ENCODE results near the gene CS.
"Not testable (repeated sequence)": the region's sequence is repeated elsewhere in the genome, so short reads cannot be mapped to it uniquely, and the experiment has no call there.

Gene CS

DNA sequence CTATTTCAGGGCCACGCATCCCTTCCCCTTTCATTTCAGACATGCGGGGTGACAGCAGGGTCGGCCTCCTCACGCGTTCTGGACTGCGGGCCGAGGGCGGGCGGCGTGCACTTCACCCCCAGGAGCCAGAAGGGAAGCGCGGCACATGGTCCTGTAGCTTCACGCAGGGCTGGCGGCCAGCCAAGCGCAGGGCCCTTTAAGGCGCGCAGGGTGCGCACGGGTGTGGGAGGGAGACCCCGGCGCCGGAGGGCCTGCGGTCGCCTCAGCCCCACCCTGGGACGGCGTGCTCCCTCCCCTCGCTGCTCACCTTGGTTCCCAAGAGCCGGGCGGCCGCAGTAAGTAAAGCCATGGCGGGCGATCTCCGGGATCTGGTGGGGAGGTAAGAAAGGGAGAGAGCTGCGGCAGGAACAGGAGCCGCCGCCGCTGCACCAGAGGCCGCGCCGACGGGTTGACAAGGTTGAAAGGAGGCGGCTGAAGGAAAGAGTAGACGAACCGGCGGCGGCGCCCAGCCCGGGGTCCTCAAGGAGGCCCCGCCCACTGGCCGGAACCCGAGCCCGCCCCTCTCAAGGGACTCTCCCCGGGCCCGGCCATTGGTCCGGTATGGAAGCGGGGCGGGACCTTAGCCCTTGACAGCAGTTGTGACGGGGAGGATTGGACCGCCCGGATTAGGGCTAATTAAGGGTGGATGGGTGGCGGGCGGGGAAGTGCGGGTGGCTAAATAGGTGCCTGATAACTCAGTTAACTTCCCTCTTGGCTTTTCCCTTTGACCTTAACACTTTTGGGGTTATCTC, at the start of gene CS:
CS (minus strand) TSS at position 478 of the 791 bp plus-strand sequence; CDS start at position 349, 129 bp downstream.
- DNase-seq, result peak; percentile 99

DNA sequence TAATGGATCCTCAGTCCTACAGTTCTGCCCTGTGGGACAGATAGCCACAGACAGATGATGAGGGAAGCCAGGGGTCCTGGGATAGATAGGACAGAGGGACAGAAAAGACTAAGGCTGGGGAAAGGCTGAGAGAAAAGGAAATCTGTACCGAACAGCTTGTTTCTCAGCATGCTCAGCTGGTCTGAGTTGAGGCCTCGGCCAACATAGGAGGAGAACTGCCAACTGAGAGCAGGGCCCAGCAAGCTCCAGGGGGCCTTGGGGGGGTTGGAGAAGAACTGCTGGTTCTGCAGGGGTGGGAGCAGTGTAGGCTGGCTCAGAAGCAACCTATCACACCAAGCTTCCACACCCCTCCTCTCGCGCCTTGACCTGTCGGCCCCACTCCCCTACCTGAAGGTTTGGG, 48.6 kb upstream of the CS start:
- DNase-seq, result no peak

DNA sequence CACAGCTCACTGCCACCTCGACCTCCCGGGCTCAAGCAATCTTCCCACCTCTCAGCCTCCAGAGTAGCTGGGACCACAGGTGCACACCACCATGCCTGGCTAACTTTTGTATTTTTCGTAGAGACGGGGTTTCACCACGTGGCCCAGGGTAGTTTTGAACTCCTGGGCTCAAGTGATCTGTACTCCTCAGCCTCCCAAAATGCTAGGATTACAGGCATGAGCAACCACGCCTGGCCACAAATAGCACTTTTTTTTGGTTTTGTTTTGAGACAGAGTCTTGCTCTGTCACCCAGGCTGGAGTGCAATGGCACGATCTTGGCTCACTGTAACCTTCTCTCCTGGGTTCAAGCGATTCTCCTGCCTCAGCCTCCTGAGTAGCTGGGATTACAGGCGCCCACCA, 47.1 kb upstream of the CS start:
- DNase-seq, result not testable (repeated sequence)

DNA sequence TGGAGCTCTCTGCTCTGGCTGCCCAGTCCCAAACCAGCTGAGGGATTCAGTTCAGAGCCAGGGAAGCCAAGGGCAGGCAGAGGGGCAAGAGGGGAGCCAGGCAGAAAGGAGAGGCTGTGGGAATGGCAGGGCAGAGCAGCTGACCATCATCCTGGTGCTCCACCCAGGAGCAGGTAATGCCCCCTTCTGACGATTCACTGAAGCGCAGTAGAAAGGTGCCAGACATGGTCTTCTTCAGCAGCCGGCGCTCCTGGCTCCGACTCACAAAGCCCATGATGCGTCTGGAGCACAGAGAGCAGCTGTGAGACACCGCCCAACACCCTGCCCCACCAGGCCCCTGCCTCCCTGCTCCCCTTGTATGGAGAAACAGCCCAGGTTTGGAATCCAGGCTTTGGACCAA, 46.5 kb upstream of the CS start:
- no peak for DNase-seq

DNA sequence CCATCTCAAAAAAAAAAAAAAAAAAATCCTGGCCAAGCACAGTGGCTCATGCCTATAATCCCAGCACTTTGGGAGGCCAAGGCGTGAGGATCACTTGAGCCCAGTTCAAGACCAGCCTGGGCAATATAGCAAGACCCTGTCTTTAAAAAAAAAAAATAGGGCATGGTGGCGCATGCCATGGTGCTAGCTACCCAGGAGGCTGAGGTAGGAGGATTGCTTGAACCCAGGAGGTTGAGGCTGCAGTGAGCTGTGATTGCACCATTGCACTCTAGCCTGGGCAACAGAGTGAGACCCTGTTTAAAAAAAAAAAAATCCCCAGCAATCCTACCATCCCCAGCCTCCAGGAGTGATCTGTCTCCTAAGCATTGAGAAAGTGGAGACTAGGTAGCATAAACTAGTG, 42.2 kb upstream of the CS start:
- not testable (repeated sequence) for DNase-seq

DNA sequence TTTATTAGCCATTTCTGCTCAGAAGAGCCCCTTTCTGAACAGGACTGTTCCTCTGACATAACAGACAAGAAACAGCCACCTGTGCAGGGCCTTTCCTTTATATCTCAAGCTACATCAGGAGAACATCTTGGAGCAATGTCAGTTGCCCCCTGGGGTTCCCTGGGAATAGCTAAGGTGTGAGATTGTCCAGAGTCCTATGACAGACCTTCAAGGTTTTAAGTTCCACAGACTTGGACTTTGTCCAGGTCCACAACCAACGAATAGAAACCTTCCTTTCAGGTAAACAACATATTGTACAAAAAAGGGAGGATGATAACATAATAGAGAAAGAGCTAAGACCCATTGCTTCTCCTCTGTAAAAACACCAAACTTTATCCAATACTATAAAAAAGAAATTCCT, 41.5 kb upstream of the CS start:
- no peak for DNase-seq

DNA sequence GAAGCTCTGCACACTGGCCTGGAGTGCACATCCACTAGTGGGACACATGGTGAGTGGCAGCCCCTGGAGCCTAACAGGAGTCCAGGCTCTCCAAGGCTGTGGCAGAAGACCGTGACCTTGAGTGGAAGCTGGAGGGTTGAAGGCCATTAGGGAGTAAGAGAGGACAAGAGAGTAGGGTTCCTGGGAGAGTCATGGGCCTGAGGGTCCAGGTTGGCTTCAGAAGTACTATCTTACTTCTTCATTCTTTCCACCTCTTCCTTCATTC, 39.0 kb upstream of the CS start:
- DNase-seq, result no peak

DNA sequence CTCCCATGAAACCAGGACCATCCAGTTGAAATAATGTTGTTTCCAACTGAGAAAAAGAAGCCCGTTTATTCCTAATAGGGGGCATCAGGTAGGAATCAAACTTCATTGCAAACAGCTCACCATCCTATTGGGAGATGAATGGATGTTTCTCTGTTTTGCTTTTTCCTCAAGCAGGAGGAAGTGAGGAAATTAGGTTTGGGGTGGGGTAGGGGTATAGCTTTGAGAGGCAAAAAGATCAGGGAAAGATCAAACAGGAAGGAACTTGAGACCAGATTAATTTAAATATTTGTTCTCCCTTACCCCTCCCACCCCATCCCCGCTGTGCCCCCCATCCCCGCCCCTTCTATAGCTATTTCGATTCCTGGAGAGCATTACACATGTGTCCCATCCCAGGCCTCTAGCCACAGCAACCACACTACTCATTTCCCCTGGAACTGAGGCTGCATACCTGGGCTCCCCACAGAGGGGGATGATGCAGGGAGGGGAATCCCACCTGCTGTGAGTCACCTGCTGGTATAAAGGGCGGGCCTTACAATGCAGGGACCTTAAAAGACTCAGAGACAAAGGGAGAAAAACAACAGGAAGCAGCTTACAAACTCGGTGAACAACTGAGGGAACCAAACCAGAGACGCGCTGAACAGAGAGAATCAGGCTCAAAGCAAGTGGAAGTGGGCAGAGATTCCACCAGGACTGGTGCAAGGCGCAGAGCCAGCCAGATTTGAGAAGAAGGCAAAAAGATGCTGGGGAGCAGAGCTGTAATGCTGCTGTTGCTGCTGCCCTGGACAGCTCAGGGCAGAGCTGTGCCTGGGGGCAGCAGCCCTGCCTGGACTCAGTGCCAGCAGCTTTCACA, 38.4 kb upstream of the CS start, which contains the start of gene IL23A:
IL23A (plus strand) TSS at position 577 of the 850 bp plus-strand sequence; CDS start at position 738, 161 bp downstream.
- DNase-seq, result no peak

DNA sequence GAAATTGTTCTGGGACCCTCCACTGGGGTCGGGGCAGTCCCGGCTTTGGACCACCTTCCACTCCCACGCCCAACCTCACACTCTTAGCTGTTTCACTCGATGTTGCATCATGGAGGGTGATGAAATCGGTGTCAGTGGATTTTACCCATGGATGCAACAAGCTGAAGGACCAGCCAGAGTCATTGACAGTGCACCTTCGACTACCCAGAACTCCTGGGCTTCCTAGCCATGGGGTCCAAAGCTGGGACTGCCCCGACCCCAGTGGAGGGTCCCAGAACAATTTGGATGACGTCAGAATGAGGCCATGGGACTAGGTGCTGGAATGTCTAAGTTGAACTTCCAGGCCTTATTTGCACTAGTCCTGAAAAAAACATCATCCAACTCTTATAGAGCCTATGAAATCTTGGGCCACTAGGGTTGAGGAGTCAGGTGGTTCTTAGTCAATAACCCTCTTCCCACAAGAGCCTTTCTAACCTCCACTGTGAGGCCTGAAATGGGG, 37.7 kb upstream of the CS start:
- DNase-seq, result no peak

DNA sequence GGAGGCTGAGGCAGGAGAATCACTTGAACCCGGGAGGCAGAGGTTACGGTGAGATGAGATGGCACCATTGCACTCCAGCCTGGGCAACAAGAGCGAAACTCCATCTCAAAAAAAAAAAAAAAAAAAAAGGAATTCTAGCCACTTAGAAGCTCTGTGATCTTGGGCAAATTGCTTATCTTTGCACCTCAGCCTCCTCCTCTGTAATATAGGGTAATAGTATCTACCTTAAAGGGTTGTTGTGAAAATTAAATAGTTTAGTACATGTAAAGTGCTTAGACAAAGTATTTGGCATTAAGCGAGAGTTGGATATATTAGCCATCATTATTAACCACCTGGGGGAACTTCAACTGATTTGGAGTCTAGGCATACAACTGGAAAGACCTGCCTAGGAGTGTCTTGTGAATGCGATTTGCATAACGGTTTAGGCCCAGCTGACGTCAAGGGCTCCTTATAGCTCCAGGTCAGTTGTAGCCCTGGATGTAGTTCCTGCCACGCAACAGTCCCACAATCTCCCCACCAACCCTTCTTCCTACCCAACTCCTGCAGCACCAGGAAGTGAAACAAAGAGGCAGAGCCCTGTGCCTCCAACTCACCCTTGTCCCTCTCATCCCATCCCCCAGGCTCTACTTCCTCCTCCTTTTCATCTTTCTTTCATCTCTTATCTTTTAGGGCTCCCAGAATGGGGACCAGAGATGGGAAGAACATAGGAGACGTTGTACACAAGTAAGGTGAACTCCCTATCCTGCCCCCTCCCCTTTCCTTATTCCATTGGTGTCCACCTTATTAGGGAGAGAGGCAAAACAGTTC, 36.4 kb upstream of the CS start:
- no peak for DNase-seq

DNA sequence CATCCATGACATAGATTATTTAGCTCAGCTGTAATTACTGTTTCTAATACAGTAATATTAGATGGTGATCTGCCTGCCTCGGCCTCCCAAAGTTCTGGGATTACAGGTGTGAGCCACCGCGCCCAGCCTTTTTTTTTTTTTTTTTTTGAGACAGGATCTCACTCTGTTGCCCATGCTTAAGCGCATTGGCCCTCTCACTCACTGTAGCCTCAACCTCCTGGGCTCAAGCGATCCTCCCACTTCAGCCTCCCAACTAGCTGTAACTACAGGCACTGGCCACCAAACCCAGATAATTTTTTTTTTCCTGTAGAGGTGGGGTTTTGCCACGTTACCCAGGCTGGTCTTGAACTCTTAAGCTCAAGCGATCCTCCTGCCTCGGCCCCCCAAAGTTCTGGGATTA, 35.4 kb upstream of the CS start:
- DNase-seq, result not testable (repeated sequence)

DNA sequence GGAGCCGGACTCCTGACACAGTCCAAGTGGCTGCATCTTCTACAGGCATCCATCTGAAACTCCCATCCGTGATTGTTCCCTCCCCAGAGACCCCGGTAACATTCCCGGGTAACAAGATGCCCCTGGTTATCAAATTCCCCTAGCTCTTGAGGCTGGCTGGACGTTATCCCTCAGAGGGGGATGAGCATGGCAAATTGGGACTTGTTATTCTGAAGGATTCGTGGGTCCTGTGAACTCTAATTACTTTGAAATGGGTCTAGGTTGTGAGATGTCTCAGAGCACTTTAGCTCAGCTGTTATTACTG, 34.3 kb upstream of the CS start:
- DNase-seq, result no peak

DNA sequence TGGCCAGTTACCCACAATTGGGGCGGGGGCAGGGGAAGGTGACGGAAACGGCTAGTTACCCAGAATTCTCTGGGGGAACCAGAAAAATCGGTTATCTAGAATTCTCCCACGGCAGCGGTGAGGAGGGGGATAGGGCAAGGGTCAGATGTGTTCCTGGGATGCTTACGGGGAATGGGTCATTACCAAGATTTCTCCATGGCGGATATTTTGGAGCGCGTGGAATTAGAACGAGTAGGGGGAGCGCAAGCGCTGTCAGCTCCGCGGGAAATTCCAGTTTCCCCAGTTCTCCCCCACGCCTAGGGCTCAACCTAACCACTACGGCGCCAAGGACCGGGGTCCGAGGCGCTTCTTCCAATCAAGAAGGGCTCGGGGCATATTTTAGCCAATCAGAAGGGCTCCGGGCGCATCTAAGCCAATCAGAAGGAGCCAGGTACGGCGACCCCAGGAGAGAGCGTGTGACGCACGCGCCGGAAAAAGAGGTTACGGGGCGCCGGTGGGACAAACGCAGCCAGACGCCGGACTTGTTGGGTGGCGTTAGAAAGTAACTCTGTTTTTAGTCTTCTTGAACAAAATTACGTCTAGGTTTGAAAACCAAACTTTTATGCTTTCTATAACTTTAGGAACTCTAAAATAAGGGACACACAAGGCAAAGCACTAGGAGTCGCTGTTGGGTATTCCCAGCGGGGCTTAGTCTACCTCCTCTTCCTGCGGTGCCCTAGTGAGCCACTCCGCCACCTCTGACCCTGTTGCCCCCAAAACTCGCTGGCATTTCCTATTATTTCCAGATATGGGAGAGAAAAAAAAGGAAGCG, 33.8 kb upstream of the CS start, which contains the start of gene PAN2:
PAN2 (minus strand) TSS at position 322 of the 811 bp plus-strand sequence. CDS start 906 bp downstream, outside the sequence.
- DNase-seq, result peak; percentile 97

DNA sequence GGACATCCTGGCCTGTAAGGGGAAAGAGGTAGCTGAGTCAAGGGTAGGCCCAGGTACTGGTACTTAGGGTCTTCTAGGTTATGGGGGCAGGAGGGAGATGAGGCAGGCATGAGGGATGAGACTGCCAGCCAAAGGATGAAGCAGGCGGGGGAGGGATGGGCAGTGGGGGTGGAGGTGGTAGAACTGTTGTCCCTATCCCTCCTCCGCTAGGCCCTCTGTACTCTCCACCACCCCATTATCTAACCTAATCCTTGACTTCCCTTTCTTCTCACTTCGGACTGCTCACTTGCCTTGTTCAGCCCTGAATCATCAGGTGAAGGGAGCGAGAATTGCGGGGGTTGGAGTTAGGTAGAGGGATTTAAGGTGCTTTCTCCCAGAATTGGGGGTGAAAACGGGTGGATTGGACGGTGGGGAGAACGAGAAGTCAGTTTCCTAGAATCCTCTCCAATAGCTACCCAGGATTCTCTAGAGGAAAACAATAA, 33.1 kb upstream of the CS start:
- DNase-seq, result no peak

DNA sequence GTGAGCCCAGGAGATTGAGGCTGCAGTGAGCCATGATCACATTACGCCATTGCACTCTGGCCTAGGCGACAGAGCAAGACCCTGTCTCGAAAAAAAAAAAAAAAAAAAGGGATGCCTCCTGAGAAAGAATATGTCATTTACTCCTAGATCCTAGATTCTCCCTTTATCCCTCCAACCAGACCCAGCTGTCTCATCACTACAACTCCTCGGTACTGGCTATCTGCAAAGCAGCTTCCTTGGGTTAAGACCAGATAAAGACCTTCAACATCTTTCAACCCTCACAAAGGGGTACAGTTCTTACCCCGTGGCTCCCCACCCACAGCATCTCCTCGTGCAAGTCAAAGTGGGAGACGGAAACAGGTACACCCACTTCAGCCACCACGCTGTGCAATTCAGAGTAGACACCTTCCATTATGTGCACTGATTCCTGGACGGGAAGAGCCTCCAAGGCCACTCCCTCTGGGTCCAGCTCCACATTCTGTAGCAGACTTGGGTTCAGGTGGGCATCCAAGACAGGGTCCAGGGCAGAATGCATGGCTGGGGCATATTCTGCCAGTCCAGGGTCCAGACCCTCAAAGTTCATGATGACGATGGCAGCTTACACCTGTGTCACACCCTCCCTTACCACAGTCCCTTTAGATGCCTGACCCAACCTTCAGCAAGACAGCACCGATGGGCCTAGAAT, 32.5 kb upstream of the CS start:
- DNase-seq, result no peak

DNA sequence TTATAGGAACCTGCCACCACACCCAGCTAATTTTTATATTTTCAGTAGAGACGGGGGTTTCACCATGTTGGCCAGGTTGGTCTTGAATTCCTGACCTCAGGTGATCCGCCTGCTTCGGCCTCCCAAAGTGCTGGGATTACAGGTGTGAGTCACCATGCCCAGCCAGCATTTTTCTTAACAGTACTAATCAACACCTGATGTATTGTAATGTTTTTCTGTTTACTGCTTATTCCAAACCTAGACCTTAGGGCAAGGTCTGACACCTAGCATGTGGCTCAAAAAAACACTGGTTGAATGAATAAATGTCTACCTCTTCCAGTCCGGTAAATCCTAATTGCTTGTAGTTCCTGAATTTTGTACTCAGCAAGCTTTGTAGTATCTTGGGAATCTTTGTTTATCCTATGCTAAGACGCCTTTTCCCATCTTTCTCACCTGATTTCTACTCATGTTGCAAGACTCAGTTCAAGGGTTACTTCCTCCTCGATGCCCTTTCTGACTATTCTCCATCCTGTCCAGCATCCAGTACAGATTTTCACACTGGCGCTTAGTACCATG, 30.9 kb upstream of the CS start:
- DNase-seq, result no peak

DNA sequence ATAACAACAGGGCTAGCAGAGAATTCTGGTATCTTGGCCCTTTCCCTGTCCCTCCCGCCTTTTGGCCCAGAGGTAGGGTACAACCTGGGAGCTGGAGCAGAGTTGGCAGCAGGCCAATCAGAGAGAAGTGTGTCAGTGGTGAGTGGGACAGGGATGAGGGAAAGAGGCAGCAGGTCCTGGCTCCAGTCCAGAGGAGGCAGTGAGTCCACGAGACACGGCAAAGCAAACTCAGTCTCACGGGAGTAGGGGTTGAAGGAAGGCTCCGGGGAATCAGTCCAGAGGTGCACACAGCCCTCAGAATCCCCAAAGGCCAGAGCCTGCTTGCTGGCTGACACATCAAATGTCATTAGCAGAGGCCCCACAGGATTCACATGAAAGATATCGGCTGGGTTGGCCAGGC, 26.4 kb upstream of the CS start:
- no peak for DNase-seq

DNA sequence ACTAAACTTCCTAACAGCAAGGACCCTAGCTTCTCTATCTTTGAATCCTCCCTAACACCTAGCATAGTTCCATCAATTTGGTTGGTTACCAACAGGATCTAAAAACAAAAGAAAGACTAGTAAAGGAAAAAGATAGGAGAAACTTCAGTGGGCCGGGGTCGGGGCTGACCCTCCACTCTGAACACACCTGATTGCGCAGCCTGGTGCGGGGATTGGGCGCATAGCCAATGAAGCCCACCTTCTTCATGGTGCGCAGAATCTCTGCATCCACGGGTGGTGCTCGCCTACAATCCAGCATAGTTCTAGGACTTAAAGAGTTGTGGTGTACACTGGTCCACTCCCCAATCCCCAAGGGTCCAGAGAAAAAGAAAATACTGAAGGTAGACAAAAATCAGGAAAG, 26.0 kb upstream of the CS start:
- DNase-seq, result no peak

DNA sequence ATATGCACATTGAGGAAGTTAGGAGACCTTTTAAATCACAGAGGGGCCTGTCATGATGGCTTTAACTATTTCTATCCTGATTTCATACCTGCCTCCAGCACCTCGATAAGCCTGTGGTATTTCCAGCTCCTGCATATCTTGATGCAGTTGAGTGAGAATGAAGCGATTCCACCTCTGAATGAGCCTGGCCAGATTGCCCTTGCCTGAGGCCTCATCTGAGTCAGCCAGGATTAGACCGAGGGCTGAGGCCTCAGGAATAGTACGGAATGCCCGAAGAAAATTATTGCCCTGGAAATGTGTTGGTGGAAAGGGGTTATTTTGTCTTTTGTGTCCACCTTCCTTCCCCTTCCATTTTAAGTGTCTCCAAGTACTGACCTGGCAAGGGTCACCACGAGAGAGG, 24.1 kb upstream of the CS start:
- DNase-seq, result no peak

DNA sequence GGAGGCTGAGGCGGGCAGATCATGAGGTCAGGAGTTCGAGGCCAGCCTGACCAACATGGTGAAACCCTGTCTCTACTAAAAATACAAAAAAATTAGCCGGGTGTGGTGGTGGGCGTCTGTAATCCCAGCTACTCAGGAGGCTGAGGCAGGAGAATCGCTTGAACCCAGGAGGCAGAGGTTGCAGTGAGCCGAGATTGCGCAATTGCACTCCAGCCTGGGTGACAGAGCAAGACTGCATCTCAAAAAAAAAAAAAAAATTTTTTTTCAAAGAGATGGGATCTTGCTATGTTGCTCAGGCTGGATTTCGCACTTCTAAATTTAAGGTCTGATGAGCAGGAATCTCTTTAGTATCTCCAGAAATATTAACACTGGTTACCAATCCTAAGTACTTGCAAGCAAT, 21.5 kb upstream of the CS start:
- not testable (repeated sequence) for DNase-seq

DNA sequence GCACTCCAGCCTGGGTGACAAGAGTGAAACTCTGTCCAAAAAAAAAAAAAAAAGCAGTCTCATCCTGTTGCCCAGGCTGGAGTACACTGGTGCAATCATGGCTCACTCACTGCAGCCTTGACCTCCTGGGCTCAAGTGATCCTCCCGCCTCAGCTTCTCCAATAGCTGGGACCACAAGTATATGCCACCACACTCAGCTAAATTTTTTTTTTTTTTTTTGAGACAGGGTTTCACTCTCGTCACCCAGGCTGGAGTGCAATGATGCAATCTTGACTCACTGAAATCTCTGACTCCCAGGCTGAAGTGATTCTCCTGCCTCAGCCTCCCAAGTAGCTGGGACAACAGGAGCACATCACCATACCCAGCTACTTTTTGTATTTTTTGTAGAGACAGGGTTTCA, 20.9 kb upstream of the CS start:
- DNase-seq, result no peak
